CD4-positive, alpha-beta T cell treated with Interferon alpha-2 for 1 hour (primary cell): ENCODE results near the gene SMURF1.
"Not testable (repeated sequence)": the region's sequence is repeated elsewhere in the genome, so short reads cannot be mapped to it uniquely, and the experiment has no call there.

Experiments
- DNase-seq, 2 donors: peaks; one replicate each; pipeline ENCODE4 v3.0.0-alpha.2; 2020 to 2022

SMURF1 gene

DNA sequence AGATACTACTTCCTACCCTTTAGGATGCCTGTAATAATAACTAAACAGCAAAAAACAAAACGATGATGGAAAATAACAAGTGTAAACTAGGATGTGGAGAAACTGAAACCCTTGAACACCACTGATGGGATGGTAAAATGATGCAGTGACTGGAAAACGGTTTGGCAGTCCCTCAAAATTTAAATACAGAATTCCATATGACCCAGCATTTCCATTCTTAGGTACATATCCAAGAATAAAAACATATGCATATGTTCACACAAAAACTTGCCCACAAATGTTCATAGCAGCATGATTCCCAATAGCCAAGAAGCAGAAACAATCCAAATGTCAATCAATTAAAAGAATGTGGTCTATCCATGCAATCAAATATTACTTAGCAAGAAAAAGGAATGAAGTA lies 25.8 kb downstream of the SMURF1 start:
- DNase-seq: no peak

DNA sequence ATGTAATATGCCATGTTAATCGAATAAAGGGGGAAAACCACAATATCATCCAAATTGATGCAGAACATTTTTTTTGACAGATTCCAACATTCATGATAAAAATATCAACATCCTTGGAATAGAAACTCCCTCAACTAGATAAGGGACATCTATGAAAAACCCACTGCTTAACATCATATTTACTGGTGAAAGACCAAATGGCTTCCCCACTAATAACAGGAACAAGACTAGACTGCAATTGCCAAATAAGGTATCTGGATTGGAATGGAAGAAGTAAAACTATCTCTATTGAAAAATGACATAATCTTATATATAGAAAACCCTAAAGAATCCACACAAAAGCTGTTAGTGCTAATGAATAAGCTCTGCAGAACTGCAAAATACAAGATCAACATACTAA lies 27.8 kb downstream of the SMURF1 start:
- no peak for DNase-seq

DNA sequence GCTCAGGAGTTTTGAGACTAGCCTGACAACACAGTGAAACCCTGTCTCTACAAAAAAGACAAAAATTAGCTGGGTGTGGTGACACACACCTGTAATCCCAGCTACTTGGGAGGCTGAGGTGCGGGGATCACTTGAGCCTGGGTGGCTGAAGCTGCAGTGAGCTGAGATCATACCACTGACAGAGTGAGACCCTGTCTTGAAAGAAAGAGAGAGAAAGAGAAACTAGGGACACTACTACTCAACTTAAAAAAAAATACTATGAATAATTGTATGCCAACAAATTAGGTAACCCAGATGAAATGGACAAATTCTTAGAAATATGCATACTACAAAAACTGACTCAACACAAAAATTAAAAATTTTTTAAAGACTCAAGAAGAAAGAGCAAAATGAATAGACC lies 28.5 kb downstream of the SMURF1 start:
- no peak for DNase-seq

DNA sequence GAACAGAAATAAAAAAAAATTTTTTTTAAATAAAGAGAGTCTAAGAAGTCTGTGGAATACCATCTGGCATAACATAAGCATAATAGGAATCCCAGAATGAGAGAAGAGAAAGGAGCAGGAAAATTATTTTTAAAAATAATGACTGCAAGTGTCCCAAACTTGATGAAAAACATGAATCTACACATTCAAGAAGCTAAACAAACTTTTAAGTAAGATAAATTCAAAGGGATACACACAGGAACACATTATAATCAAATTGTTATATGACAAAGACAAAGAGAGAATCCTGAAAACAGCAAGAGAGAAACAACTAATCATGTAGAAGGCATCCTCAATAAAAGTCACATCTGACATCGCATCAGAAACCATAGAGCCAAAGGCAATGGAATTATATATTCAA lies 30.9 kb downstream of the SMURF1 start:
- no peak for DNase-seq

DNA sequence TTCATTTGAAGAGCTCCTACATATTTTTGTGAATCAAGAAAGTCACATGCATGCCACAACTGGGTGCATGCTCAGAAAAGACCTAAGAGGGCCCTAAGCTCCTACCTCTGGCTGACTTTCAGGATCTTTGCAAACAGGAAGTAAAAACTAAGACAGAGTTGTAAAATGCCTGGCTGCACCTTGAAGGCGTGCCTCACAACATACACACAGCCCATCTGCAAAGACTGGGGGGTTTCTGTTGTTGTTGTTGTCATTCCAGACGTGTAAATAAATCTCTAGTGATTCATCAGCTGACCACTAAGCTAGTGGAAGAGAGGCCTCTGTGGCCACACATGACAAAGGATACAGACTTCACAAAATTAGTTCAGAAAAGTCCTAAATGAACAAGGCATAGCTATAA lies 31.8 kb downstream of the SMURF1 start:
- no peak for DNase-seq

DNA sequence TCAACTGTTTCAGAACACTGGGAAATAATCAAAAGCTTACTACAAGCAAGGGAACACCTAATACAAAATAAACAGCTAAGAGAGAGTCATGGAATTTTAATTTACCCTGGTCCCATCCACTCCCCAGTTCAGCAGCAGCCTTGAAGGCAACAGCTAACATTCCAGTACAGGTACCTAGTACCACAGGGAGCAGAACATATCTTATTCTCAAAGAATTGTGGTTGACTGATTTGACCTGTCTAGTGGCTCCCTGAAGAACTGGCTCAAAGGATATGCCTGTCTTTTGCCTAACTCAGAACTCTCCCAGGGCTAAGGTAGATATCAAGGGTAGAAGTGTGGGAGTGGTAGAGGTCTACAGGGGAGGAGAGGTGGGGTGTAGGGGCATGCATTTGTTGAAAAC lies 32.3 kb downstream of the SMURF1 start:
- DNase-seq: no peak

DNA sequence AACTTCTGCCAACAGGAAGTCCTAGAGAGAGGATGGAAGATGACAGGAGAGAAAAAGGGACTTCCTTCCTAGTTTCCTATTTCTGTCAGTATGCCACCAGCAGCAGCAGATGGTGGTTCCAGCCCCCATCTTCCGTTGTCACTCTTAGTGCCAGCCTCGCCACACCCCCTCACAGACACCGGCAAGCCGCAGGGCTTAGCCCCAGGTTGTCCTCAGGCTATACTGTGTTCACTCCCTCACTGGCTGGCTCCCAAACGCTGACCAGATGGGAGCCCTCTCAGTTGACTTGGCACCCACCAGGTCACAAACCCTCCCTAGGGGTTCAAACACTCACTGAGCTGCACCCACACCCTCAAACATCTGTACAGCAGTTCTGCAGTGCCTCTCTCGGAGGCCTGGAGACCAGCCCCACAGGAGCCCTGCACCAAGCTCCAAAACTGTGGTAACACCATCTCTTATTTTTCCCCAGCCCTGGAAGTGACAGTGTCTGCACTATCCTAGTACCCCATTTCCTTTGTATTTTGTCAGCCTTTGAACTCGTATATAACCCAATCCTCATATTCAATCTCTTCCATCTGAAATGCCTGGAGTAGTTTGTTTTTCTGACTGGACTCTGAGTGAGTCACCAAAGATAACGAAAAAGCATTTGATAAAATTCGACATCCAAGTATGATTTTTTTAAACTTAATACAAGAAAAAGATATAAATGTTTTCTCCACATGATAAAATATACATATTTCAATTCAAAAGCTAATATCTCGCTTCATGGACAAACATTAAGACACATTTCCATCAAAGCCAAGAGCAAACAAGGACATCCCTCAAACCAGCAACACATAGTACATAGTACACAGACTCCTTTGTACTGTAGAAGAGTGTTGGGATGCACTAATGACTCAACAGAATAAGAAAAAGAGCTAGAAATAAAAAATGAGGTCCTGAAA lies 34.5 kb downstream of the SMURF1 start:
- DNase-seq: no peak

DNA sequence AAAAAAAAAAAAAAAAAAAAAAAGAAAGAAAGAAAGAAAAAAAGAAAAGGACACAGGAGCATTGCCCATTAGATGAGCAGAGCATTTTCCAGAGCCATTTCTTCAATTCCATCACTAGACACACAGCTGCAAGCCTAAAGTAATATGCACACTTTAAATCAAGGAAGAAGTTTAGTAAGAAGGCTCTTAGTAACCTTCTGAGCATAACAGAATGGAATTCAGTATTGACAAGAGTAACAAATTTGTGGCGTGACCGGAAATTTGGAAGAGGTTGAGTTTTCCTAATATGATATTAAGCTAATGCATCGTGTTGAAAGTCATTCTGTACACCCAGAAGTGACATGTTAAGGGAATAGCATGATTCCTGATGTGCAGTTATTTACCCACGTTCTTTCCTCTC lies 35.3 kb downstream of the SMURF1 start:
- no peak for DNase-seq

DNA sequence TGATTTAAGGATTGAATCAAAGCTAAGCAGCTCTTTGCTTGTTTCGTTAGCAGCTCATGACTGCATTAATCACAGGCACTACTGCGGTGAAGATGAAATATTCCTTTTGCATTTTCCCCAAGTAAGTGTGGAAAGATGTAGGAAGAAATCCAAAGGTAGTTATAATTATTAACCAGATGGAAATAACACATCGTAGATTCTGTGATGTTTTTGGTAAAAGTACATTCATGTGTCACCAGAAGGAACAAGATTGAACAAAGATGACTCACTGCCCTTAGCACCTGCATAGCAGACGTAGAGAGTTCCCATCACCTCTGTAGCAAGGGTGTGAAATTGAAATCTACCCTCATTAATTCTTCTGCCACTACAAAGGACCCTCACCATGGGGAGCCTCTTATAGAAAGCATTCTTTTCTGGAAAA lies 37.1 kb downstream of the SMURF1 start:
- DNase-seq: no peak

DNA sequence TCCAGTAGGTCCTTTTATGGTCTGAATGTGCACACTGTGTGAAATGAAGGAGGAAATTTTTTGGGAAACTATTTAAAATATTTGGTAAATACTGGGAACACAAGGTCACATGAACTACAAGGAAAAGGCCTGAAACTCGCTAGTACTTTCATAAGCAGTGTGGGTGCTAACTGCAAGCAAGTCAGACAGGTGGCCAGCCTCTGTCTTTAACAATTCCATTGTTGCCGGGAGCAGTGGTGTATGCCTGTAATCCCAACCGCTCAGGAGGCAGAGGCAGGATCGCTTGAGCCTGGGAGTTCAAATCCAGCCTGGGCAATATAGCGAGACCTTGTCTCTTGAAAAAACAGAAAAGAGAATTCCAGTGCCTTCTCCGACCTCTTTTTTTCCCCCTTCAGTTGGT lies 37.5 kb downstream of the SMURF1 start:
- DNase-seq: no peak

DNA sequence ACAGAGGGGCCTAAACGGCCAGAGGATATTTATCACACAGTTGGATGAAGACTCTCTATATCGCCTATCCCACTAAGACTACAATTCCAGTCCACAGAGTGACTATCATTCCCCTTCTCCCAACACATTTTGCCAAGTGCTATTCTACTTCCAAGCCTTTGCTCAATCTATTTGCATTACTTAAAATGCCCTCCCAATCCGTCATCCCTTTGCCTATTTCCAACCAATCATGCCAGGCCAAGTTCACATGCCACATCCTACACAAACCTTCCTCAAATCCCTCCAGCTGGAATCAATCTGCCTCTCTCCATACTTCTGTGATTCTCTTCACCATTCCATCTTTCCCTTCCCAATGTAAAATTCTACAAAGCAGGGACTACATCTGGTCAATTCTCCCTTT lies 38.2 kb downstream of the SMURF1 start:
- DNase-seq: no peak

DNA sequence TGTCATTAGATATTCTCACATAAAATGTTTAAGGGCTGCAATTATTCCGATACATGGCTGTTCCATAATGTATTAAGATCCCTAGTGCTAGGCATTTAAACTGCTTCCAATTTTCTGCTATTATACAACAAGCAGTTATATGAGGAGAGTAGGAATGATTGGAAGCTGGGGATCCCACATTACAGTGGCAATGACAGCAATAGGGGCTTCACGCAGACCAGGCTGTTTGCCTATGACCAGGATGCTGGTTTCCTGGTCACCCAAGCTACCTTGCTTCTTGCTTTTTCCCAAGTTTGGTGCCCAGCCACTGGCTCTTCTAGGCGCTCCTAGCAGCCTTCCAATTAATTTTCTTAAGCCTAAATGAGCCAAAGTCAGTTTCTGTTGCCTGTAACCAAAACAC lies 39.3 kb downstream of the SMURF1 start:
- DNase-seq: no peak

DNA sequence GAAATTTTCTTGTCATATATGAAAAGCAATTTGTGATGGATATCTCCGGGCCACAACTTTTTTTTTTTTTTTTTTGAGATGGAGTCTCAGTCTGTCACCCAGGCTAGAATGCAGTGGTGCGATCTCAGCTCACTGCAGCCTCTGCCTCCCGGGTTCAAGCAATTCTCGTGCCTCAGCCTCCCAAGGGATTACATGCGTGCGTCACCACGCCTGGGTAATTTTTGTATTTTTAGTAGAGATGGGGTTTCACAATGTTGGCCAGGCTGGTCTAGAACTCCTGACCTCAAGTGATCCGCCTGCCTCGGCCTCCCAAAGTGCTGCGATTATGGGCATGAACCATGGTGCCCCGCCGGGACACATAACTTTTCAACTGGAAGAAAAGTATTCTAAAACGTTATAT lies 40.1 kb downstream of the SMURF1 start:
- not testable (repeated sequence) for DNase-seq

DNA sequence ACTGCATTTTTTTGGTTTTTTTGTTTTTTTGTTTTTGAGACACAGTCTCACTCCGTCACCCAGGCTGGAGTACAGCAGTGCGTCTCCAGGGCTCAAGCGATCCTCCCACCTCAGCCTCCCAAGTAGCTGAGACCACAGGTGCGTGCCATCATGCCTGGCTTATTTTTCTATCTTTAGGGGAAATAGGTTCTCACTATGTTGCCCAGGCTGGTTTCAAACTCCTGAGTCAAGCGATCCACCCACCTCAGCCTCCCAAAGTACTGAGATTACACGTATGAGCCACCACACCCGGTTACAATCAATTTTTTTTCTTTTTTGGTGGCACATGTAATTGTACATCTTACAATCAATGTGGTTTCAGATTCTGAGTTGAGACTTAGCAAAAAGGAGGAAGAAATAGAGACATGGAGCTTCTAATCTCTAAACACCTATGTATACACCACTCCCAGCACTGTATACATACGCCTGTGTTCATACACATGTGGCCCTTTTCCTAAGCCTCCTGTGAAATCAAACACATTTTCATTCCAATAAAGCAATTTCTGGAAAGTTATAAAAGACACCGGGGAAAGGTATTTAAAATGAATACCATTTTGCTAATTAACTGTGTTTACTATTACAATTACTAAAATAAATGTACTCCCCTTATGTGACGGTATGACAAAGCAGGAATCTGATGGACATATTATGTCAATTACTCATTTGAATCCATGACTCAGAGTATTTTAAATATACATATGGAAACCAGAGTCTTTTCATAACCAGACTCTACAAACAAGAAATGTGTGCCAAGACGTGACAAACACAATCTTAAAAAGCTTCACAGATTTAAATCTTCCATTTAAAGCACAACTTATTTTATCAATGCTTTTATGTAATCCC lies 40.9 kb downstream of the SMURF1 start:
- DNase-seq: no peak

DNA sequence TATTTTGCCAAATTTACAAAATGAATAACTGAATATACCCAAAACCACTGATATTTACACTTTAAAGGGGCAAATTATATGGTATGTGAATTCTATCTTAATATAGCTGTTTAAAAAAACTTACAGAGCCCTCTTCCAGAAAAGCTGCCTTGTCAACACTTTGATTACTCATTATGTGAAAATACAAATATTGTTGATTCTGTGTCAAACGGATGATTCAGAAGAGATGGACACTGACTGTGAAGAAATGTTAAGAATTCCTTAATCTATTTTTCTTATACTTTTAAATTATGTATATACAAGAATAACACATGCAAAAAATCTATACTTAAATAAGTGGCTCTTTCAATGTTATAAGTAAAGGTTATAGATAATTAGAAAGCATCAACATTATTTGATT lies 41.5 kb downstream of the SMURF1 start:
- DNase-seq: no peak

DNA sequence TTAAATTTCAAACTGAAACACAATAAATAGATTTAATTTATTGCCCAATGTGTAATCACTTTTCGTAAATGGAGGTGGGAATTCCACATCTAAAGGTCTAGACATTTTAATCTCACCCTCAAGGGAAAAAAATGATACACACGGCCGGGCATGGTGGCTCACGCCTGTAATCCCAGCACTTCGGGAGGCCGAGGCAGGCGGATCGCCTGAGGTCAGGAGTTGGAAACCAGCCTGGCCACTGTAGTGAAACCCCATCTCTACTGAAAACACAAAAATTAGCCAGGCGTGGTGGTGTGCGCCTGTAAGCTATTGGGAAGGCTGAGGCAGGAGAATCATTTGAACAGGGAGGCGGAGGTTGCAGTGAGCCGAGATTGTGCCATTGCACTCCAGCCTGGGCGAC lies 42.4 kb downstream of the SMURF1 start:
- DNase-seq: not testable (repeated sequence)

DNA sequence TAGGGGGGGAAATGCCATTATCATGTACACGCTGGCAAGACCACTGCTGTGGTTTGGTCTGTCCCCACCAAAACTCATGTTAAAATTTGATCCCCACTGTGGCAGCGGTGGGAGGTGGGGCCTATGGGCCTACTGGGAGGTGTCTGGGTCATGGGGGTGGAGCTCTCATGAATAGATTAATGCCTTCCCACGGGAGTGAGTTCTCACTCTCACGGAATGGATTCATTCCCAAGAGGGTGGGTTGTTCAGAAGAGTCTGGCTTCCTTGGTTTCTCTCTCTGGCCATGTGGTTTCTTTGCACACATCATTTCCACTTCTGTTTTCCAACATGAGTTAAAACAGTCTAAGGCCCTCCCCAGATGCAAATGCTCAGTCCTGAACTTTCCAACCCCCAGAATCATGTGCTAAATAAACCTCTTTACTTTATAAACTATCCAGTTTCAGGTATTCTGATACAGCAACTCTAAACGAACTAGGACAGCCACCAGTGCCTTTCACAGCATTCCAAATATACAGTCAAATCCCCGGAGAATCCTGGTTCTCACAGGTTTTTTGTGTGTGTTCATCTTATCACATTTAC lies 44.3 kb downstream of the SMURF1 start:
- no peak for DNase-seq

DNA sequence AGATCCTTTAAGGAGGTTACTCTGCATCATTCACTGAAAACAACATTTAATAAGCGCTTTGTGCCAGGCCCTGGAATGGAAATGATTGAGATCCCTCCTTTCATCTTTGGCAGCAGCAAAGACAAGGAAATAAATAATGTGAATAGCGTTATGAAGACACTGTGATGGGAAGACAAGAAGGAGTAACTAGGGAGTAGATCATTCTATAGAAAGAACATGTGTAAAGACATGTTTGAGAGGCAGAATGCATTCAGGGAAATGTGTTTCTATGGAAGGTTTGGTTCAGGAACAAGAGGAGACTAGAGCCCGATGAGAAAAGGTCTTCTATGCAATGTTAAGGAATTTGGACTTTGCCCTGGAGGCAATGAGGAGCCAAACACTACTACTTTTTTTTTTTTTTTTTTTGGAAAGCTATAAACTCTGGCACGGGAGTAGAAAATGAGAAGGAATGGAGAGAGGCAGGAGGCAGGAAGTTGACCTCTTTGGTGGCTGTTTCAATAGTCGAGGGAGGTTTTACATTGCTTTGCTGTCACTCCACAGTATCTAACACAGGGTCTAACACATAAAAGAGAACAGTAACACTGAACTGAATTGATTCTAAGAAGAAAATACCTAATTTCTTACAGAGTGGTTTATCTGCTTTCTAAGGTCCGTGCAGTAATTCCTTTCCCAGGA lies 44.9 kb downstream of the SMURF1 start:
- DNase-seq: no peak

DNA sequence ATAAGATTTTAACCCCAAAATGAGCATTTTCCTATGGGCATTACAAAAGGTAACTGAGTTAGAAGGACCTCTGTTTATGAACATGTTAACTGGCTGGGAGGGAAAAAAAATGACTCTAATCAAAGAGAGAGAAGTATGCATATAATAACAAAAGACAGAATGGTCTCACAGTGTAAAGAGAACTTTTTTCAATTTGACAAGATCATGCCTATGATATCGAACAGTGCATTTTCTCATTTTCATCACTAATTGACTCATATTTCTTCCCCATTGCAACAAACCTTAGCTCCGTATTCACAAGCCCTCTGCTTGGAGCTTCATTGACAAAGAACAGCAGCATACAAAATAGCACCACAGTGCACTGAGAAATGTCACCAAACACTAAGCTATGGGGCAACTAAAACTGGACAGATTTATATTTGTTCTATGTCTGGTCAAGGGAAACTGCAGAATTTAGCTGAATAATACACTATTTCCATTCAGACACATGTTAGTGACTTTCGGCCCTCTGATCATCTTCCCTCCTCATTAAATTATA lies 45.6 kb downstream of the SMURF1 start:
- DNase-seq: no peak

DNA sequence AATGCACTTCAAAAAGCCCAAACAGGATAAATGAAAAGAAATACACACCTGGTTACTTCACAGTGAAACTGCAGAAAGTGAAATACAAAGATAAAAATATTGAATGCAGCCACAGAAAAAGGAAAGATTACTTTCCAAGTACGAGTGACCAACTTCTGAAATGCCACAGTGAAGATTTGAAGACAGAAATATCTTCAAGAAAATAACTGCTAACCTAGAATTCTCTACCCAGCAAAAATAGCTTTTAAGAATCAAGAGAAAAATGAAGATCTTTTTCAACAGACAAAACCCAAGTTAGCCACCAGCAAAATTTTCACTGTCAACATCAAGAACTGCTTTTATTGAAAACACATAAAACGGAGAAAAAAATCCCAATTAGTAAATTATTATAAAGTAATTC lies 46.2 kb downstream of the SMURF1 start:
- DNase-seq: no peak

DNA sequence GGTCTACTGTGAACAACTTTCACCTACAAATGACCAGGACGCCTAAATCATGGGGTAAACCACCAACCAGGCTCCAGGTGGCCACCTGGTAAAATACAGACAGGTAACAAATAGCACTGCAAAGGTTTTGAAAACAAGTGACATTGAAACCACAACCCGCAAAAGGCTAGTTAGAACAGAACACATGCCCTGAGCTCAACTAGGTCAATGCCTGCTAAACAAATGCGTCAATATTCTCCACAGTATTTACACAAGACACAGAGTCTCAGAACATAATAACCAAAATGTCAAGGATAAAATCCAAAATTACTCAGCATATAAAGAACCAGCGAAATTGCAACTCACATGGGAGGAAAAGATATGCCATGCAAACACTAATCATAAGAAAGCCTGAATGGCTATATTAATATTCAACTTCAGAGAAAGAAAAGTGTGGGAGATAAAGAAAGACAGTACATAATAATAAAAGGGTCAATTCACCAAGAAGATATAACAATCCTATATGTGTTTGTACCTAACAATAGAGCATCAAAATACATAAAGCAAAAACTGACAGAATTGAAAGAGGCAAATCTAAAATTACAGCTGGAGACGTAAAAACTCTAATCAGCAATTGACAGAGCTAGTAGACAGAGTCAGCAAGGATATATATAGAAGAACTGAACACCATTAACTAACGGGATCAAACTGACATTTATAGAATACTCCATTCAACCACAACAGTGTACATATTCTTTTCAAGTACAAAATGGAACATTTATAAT lies 47.6 kb downstream of the SMURF1 start:
- no peak for DNase-seq

DNA sequence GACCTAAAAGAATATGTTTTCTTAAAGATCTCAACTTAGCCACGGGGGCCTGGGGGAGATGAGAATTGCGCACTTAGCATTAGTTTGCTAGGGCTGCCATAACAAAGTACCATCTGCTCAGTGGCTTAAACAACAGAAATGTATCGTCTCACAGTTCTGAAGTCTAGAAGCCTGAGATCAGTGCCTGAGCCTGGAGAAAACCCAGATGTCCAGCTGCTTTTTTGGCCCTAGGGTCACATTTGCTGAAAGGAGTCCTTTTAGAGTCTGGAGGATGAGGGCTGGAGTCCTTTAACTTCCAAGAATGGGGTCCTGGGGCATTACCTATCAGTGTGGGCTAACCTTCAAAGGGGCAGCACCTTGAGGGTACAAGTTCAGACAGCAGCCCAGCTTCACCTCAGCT lies 48.2 kb downstream of the SMURF1 start:
- DNase-seq: no peak
